ENCODE measurements around the gene SMARCE1. TPM values are rescaled to one million over a fixed set of nuclear protein-coding genes. Genes with fewer than 3 reads are reported as not detected.
"Not testable (repeated sequence)": the region's sequence is repeated elsewhere in the genome, so short reads cannot be mapped to it uniquely, and the experiment has no call there.

SMARCE1 gene
- polyA plus RNA-seq, 4 donors: 243 to 283 (median 254) TPM

- DNase-seq (ENCODE audit: low read depth in 4 of 4, low spot score in 2 of 4): no peak
These were observed 56.9 kb downstream of the SMARCE1 start for GRCh38 chr17:40590742-40591141.

DNA sequence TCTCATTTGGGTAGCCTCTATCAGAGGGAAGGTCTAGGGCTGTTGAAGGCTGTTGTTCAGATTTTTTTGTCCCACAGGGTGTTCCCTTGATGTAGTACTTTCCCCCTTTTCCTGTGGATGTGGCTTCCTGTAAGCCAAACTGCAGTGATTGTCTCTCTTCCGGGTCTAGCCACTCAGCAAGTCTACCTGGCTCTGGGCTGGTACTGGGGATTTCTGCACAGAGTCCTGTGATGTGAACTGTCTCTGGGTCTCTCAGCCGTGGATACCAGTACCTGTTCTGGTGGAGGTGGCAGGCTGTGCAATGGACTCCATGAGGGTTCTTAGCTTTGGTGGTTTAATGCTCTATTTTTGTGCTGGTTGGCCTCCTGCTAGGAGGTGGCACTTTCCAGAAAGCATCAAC, 59.1 kb downstream of the SMARCE1 start:
- no peak for DNase-seq (ENCODE audit: low read depth in 4 of 4, low spot score in 2 of 4)

- DNase-seq (ENCODE audit: low read depth in 4 of 4, low spot score in 2 of 4): not testable (repeated sequence)
These were observed 61.4 kb downstream of the SMARCE1 start for GRCh38 chr17:40586264-40586663.

DNA sequence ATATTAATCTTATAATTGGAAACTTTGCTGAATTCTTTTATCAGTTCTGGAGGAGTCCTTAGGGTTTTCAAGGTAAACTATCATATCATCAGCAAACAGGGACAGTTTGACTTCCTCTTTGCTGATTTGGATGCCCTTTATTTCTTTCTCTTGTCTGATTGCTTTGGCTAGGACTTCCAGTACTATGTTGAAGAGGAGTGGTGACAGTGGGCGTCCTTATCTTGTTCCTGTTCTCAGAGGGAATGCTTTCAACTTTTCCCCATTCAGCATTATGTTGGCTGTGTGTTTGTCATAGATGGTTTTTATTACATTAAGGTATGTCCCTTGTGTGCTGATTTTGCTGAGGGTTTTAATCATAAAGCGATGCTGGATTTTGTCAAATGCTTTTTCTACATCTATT, 62.7 kb downstream of the SMARCE1 start:
- not testable (repeated sequence) for DNase-seq (ENCODE audit: low read depth in 4 of 4, low spot score in 2 of 4)

DNA sequence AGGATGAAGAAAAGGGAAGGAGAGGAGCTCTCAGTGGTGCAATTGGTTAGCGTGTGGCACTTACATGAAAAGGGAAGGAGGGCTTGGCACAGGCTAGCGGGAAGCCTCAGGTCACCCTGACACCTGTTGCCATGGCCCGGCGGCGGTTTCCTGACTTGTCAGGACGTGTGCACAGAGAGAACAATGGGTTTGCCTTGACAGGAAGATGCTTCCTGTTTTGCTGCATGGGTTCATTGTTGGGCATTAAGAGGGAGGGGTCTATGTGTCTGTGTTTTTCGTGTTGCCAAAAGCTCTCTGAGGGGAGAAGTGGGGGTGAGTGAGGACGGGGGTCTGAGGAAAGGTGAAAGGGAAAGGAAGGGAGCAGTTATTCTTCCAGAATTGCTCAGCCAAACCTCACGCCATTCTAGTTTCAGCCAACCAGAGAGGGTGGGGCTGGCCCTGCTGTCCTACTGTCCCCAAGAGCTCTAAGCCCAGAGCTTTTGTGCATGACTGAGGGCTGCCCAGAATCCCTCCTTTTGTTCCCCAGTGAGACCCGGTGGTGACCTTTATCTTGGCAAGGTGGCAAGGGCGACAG, 65.2 kb downstream of the SMARCE1 start:
- no peak for DNase-seq (ENCODE audit: low read depth in 4 of 4, low spot score in 2 of 4)

GRCh38 chr17:40580140-40580539, 67.5 kb downstream of the SMARCE1 start:
- DNase-seq (ENCODE audit: low read depth in 4 of 4, low spot score in 2 of 4): no peak

DNA sequence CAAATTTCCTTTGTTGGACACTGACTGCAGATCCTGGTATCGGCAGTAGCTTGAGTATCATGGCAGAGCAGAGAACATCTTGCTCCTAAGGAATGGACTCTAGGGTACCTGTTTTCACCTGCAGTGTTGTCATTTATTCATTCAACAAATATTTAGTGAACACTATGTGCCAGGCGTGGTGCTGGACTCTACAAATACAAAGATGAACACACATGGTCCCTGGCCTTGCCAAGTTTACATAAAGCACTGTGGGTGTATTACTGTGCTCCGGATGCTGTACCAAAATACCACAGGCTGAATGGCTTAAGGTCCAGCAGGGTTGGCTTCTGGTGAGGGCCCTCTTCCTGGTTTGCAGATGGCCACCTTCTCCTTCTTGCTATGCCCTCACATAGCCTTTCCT, 68.1 kb downstream of the SMARCE1 start:
- no peak for DNase-seq (ENCODE audit: low read depth in 4 of 4, low spot score in 2 of 4)

- DNase-seq (ENCODE audit: low read depth in 4 of 4, low spot score in 2 of 4): no peak
These were observed 70.0 kb downstream of the SMARCE1 start for GRCh38 chr17:40577611-40578065.

GRCh38 chr17:40576113-40576740, 71.4 kb downstream of the SMARCE1 start:
- no peak for DNase-seq (ENCODE audit: low read depth in 4 of 4, low spot score in 2 of 4)

Other genes with a start within 250 kb of the SMARCE1 start
- 100 to 1,000 TPM; 157 to 182 (median 167) TPM for gene TOP2A, start 229.9 kb downstream of the SMARCE1 start, polyA plus RNA-seq (ENCODE audit: insufficient read length in 4 of 4)
- gene IGFBP4, start 204.4 kb downstream of the SMARCE1 start, polyA plus RNA-seq (ENCODE audit: insufficient read length in 4 of 4): 100 to 1,000 TPM; 326 to 393 (median 358) TPM
- gene TNS4, start 146.2 kb downstream of the SMARCE1 start, polyA plus RNA-seq (ENCODE audit: insufficient read length in 4 of 4): under 1 TPM; 0.05 to 0.32 (median 0.14) TPM
- gene CCR7, start 82.3 kb downstream of the SMARCE1 start, polyA plus RNA-seq (ENCODE audit: insufficient read length in 4 of 4): under 1 TPM; 0.34 to 0.48 (median 0.44) TPM
- gene KRT222, start 17.4 kb upstream of the SMARCE1 start, polyA plus RNA-seq (ENCODE audit: insufficient read length in 4 of 4): under 1 TPM; 0.07 to 0.51 (median 0.25) TPM
- not detected for gene KRT24, start 55.9 kb upstream of the SMARCE1 start, polyA plus RNA-seq (ENCODE audit: insufficient read length in 4 of 4)
- not detected for gene KRT25, start 107.5 kb upstream of the SMARCE1 start, polyA plus RNA-seq (ENCODE audit: insufficient read length in 4 of 4)
- not detected for gene KRT26, start 124.4 kb upstream of the SMARCE1 start, polyA plus RNA-seq (ENCODE audit: insufficient read length in 4 of 4)
- not detected for gene KRT27, start 134.7 kb upstream of the SMARCE1 start, polyA plus RNA-seq (ENCODE audit: insufficient read length in 4 of 4)
- gene KRT28, start 152.1 kb upstream of the SMARCE1 start, polyA plus RNA-seq (ENCODE audit: insufficient read length in 4 of 4): not detected
- 10 to 100 TPM; 41.1 to 72.4 (median 42.9) TPM for gene KRT10, start 174.8 kb upstream of the SMARCE1 start, polyA plus RNA-seq (ENCODE audit: insufficient read length in 4 of 4)
- gene KRT12, start 219.4 kb upstream of the SMARCE1 start, polyA plus RNA-seq (ENCODE audit: insufficient read length in 4 of 4): under 1 TPM in 1 of 4 donors, not detected in 3; 0.28 TPM
- under 1 TPM in 2 of 4 donors, not detected in 2; 0.20 to 0.24 TPM for gene KRT20, start 237.4 kb upstream of the SMARCE1 start, polyA plus RNA-seq (ENCODE audit: insufficient read length in 4 of 4)

Measured in left renal cortex interstitium (tissue), 4 donors.